PC-9 (cell line): ENCODE results near the gene LRRC4C. TPM values are rescaled to one million over a fixed set of nuclear protein-coding genes. Genes with fewer than 3 reads are reported as not detected.

Source experiments
- BruUV-seq: library from RNA; stranded (reverse); fragments of 400-500 nt; replicated peaks from 2 replicates; lab custom pipeline; 2021; lab: Mats Ljungman, UMichigan
- CTCF ChIA-PET: fragments of 300-600 bp; sonication (Branson Sonifier 250); formaldehyde crosslinking; loops from one replicate; lab custom pipeline; 2022; ENCODE audit warnings: antibody characterized with exemption; lab: Charles Lee
- POLR2A ChIA-PET: fragments of 300-600 bp; sonication (Branson Sonifier 250); formaldehyde crosslinking; loops from one replicate; lab custom pipeline; 2022; ENCODE audit warnings: antibody characterized with exemption; ENCODE audit not compliant: unreplicated experiment; lab: Charles Lee
- DNase-seq, 2 experiments: peaks; one replicate each; pipeline versions ENCODE4 v3.0.0 to v3.0.0-alpha.2; 2015 to 2022; ENCODE audit warnings: mixed read lengths in 1 of 2
- H2AFZ ChIP-seq: fragments of 200-600 bp; sonication (generic); 2 replicates; pipeline ENCODE4 v1.8.1; 2017; ENCODE audit warnings: antibody characterized with exemption
- H3F3A ChIP-seq: fragments of 200-600 bp; sonication (generic); 2 replicates; pipeline ENCODE4 v1.8.1; 2017; ENCODE audit warnings: antibody characterized with exemption, mild to moderate bottlenecking, low read depth; ENCODE audit not compliant: insufficient read depth
- H3K27ac ChIP-seq: fragments of 200-600 bp; sonication (generic); 2 replicates; pipeline ENCODE4 v1.6.1; 2016; ENCODE audit warnings: mixed run types
- H3K27me3 ChIP-seq: fragments of 200-600 bp; sonication (generic); 2 replicates; pipeline ENCODE4 v1.6.1; 2016; ENCODE audit warnings: low read depth, mixed run types; ENCODE audit not compliant: insufficient read depth
- H3K36me3 ChIP-seq: fragments of 200-600 bp; sonication (generic); 2 replicates; pipeline ENCODE4 v1.6.1; 2016; ENCODE audit warnings: low read depth, mixed run types
- H3K4me1 ChIP-seq: fragments of 200-600 bp; sonication (generic); replicated peaks from 2 replicates; pipeline ENCODE4 v1.6.1; 2016; ENCODE audit warnings: mixed run types; ENCODE audit not compliant: insufficient read depth
- H3K4me2 ChIP-seq: fragments of 200-600 bp; sonication (generic); 2 replicates; pipeline ENCODE4 v1.6.1; 2017; ENCODE audit warnings: mixed run types
- H3K4me3 ChIP-seq: fragments of 200-600 bp; sonication (generic); 2 replicates; pipeline ENCODE4 v1.6.1; 2016; ENCODE audit warnings: mixed run types
- H3K79me2 ChIP-seq: fragments of 200-600 bp; sonication (generic); 2 replicates; pipeline ENCODE4 v1.6.1; 2017; ENCODE audit warnings: low read depth, mixed run types
- H3K9me2 ChIP-seq: fragments of 200-600 bp; sonication (generic); 2 replicates; pipeline ENCODE4 v1.8.1; 2017; ENCODE audit warnings: mild to moderate bottlenecking; ENCODE audit not compliant: insufficient read depth
- H3K9me3 ChIP-seq: fragments of 200-600 bp; sonication (generic); 2 replicates; pipeline ENCODE4 v1.8.1; 2016; ENCODE audit warnings: low read depth; ENCODE audit not compliant: insufficient read depth
- H4K20me1 ChIP-seq: fragments of 200-600 bp; sonication (generic); 2 replicates; pipeline ENCODE4 v1.8.1; 2017; ENCODE audit not compliant: insufficient read depth
- EZH2 ChIP-seq: fragments of 200-600 bp; sonication (generic); IDR thresholded peaks from 2 replicates; pipeline ENCODE4 v1.8.0; 2017; ENCODE audit warnings: antibody characterized with exemption, low read depth
- intact Hi-C: fragments of 100-400 bp; cut with micrococcal nuclease; formaldehyde crosslinking; loops from one replicate; pipeline ENCODE4 v1.10.0; 2022; ENCODE audit not compliant: unreplicated experiment
- total RNA-seq: library from RNA; stranded (reverse); gene quantifications from 2 replicates; pipeline ENCODE4 v1.2.3, GENCODE V29; 2021
- TF ChIP-seq, protein P1 (sequence below): fragments of 200-600 bp; sonication (generic); conservative IDR thresholded peaks from 2 replicates; pipeline ENCODE4 v1.6.1; 2017; ENCODE audit warnings: mixed run types, antibody characterized with exemption, mild to moderate bottlenecking, moderate library complexity

LRRC4C gene
- total RNA-seq, 1 experiment from 2014 or later, result not detected

DNA sequence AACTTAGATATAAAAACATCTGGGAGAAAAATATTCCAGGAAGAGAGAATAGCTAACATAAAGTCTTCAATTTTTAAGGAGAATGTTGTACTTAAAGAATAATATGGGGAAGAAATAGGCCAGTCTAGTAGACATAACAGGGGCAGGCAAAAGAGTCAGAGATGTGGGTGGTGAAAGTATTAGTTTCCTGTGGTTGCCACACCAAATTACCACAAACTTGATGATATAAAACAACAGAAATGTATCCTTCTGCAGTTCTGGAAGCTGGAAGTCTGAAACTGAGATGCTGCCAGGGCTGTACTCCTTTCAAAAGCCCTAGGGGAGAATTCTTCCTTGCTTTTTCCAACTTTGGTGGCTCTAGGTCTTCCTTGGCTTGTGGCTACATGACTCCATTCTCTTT is 1309.7 kb downstream of the LRRC4C start:
- Histone ChIP-seq H2AFZ (no peak overlapping the region), H3K27me3 (no peaks in the 10 kb centered on the region), H3K9me2 (no peaks in the 10 kb centered on the region), H3K4me3 (no peak overlapping the region), H3K4me2 (no peak overlapping the region), H3K4me1 (no peaks in the 10 kb centered on the region), H3K79me2 (no peaks in the 10 kb centered on the region), H3F3A (no peaks in the 10 kb centered on the region), H3K9me3 (no peaks in the 10 kb centered on the region), H4K20me1 (no peaks in the 10 kb centered on the region), H3K27ac (no peak overlapping the region), H3K36me3 (no peaks in the 10 kb centered on the region)
- DNase-seq, result no peak
- POLR2A ChIA-PET, result no interaction called here
- intact Hi-C loops, result no loop called here
- CTCF ChIA-PET, result no interaction called here
- no TSS peak for BruUV-seq
- TF ChIP-seq, protein P1, sequence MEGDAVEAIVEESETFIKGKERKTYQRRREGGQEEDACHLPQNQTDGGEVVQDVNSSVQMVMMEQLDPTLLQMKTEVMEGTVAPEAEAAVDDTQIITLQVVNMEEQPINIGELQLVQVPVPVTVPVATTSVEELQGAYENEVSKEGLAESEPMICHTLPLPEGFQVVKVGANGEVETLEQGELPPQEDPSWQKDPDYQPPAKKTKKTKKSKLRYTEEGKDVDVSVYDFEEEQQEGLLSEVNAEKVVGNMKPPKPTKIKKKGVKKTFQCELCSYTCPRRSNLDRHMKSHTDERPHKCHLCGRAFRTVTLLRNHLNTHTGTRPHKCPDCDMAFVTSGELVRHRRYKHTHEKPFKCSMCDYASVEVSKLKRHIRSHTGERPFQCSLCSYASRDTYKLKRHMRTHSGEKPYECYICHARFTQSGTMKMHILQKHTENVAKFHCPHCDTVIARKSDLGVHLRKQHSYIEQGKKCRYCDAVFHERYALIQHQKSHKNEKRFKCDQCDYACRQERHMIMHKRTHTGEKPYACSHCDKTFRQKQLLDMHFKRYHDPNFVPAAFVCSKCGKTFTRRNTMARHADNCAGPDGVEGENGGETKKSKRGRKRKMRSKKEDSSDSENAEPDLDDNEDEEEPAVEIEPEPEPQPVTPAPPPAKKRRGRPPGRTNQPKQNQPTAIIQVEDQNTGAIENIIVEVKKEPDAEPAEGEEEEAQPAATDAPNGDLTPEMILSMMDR, result no peak
- TF ChIP-seq EZH2, result no peak

DNA sequence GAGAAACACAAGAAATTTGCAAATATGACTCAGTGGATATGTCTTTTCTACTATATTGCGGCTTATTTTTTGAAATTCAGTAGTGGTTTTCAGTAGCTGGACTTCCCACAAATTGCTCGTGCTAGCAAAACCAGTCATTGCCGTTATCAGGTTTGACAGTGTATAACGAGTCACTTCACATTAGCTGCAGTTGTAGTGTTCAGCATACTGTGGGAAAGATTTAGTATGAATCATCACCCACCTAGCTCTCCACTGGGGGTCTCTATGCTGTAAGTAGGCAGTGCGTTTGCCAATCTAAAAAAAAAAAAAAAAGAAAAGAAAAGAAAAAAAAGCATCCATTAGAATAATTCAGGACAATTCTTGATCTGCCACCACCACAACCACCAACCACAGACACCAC is 1318.9 kb downstream of the LRRC4C start:
- H4K20me1 ChIP-seq, result no peaks in the 10 kb centered on the region
- no peak for TF ChIP-seq EZH2
- TF ChIP-seq, protein P1, result no peak
- no TSS peak for BruUV-seq
- H3K36me3 ChIP-seq, result no peaks in the 10 kb centered on the region
- H3K4me3 ChIP-seq, result no peak overlapping the region
- H3K9me3 ChIP-seq, result no peaks in the 10 kb centered on the region
- ChIA-PET POLR2A (no interaction called here), CTCF (interaction anchor here (0.5 kb wide), 1 partner anchor 13 kb away, joined by 3 read pairs; no protein-coding TSS in a partner anchor)
- H3K4me2 ChIP-seq, result no peak overlapping the region
- no peaks in the 10 kb centered on the region for H3K27me3 ChIP-seq
- H2AFZ ChIP-seq, result no peak overlapping the region
- DNase-seq, result no peak
- no peaks in the 10 kb centered on the region for H3K79me2 ChIP-seq
- no peaks in the 10 kb centered on the region for H3K4me1 ChIP-seq
- no peaks in the 10 kb centered on the region for H3K9me2 ChIP-seq
- H3K27ac ChIP-seq, result no peak overlapping the region
- intact Hi-C loops, result no loop called here
- H3F3A ChIP-seq, result no peaks in the 10 kb centered on the region

DNA sequence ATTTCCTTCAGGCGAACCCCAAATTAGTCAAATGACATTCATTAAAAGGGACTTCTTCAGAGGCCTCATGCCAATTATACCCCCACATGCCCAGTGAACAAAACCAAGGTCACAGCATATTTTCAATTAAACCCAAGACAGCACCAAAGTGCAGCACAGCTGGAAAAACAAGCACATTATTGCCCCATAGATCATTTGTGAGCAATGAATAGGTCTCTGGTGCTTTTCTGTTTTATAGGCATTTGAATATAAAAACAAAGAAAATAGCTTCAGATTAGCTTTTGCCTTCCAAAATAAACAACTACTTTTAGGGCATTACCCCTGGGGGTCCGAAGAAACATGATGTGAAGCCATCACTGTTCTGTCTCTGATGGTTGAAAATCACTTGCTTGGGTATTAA is 1319.9 kb downstream of the LRRC4C start:
- no peaks in the 10 kb centered on the region for H3K9me3 ChIP-seq
- no peaks in the 10 kb centered on the region for H3K27me3 ChIP-seq
- BruUV-seq, result no TSS peak
- POLR2A ChIA-PET, result no interaction called here
- H3K4me3 ChIP-seq, result no peak overlapping the region
- H4K20me1 ChIP-seq, result no peaks in the 10 kb centered on the region
- H3K36me3 ChIP-seq, result no peaks in the 10 kb centered on the region
- H3K79me2 ChIP-seq, result no peaks in the 10 kb centered on the region
- CTCF ChIA-PET, result no interaction called here
- H3K27ac ChIP-seq, result no peak overlapping the region
- H3K9me2 ChIP-seq, result no peaks in the 10 kb centered on the region
- no peak overlapping the region for H3K4me2 ChIP-seq
- intact Hi-C loops, result no loop called here
- H3F3A ChIP-seq, result no peaks in the 10 kb centered on the region
- DNase-seq, result no peak
- no peaks in the 10 kb centered on the region for H3K4me1 ChIP-seq
- TF ChIP-seq, protein P1, result no peak
- TF ChIP-seq EZH2, result no peak
- no peak overlapping the region for H2AFZ ChIP-seq
